Measurements from ENCODE around the gene GH2.
"Not testable (repeated sequence)": the region's sequence is repeated elsewhere in the genome, so short reads cannot be mapped to it uniquely, and the experiment has no call there.

Gene GH2

DNA sequence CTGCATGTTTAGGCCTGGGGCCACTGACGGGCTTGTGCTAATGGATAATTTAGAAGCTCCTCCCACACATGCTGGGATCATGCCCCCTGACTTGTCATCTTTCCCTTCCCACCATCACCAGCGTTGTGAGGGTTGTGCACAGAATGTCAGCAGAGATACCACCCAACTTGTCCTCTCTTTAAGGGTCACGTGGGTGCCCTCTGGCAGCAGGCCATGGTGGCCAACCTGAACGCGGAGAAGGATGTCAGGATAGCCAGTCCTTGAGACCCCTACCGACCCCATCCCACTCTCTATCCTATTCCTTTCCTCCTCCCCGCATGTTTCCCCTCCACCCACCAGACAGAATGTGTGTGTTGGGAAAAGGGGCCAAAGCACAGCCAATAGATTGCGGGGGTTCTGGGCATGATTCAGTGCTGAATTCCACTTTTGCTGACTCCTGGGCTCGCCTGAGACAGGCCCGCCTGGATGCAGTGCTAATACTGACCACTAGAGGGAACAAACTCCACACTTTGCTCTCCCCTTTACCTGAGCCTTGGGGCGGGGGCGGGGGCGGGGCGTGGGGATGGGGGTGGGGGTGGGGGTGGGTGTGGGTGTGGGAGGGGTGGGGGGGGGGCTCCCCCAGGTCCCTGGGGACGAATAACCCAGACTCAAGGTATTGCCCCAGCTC, at the start of gene GH2:
Gene GH2 (minus strand): TSS at position 10 of the 667 bp plus-strand sequence. CDS start 143 bp downstream, outside the sequence.
- DNase-seq: no peak

- no peak for DNase-seq
These were observed 49.3 kb upstream of the GH2 start for GRCh38 chr17:63930951-63931575.

GRCh38 chr17:63929860-63930766, 48.4 kb upstream of the GH2 start:
- DNase-seq: no peak

- DNase-seq: no peak
These were observed 47.4 kb upstream of the GH2 start for GRCh38 chr17:63928966-63929695.

GRCh38 chr17:63928172-63928666, 46.5 kb upstream of the GH2 start:
- no peak for DNase-seq

GRCh38 chr17:63927464-63928171, 45.9 kb upstream of the GH2 start:
- DNase-seq: no peak

DNA sequence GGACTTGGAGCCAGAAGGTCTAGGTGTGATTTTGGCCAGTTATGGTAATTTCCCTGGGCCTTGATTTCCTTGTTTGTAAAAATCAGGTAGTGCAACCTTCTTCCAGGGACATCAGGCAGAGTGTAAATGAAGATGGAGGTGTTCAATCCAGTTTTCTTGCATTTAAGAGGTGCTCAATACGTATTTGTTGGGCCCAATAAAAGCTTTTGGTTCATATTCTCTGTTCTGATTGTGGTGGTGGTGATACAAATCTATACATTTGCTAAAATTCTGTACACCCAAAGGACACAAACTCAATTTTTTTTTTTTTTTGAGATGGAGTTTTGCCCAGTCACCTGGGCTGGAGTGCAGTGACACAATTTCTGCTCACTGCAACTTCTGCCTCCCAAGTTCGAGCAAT, 44.4 kb upstream of the GH2 start:
- DNase-seq: no peak

DNA sequence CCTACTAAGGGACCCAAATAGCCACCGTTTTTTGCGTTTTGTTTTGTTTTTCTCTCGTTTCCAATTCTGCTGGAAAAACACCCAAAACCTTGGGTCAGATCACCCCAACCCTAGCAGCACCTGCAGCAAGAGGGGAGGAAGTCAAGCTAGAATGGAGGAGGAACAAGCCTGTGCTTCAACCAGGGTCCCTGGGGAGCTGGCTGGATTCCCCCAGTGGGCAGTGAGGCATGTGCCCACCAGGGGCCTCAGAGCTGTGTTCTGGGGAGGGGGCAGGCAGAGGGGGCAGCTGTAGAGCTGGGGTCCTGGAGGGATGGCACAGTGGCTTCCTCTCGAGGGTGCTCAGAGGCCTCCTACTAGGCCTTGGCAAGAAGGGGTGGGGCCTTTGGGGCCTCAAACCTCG, 43.9 kb upstream of the GH2 start:
- no peak for DNase-seq

DNA sequence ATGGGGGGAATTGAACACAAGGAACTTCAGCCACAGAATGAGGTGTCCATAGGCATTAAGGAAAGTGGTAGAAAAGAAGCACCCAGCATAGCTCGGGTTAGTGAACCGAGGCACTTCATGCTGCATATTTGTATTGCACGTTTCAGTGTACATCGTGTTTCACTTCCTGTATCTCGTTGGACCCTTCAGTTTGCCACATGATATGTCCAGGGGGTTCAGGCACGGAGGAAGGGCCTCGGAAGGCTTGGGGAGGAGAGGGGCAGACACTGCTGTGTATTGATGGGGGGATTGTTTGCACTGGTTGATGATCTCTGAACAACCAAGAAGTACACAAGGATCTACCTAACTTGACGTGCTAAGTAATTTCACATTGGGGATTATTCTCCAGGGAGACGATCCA, 40.7 kb upstream of the GH2 start:
- not testable (repeated sequence) for DNase-seq

DNA sequence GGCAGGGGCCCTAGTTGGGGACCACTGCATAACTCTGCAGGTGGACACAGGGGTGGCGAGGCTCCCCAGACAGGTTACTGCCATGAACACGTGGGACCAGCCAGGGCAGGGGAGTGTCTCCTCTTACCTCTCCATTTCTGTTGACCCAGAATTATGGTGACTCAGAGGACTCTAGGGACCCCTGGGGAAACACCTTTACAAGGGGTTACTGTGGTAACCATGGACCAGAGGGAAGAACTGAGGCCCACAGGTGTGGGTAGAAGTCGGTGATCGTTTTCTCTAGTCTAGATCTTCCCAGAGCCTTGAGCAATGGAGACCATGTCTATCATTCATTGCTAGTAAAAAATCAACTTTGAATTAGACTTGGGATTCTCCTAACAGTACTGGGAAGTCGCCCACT, 39.0 kb upstream of the GH2 start:
- DNase-seq: not testable (repeated sequence)

DNA sequence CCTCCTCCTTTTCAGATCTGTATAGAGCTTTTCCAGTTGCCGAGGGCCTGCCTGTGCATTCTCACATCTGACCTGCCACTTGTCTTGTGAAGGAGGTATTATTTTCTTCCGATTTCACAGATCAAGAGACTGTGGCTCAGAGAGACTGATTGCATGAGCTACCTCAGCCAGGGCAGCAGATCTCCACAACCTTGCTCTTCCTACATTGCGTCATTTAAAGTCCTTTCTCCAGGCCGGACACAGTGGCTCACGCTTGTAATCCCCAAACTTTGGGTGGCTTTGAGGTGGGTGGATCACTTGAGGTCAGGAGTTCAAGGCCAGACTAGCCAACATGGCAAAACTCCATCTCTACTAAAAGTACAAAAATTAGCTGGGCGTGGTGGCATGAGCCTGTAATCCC, 38.3 kb upstream of the GH2 start:
- not testable (repeated sequence) for DNase-seq

DNA sequence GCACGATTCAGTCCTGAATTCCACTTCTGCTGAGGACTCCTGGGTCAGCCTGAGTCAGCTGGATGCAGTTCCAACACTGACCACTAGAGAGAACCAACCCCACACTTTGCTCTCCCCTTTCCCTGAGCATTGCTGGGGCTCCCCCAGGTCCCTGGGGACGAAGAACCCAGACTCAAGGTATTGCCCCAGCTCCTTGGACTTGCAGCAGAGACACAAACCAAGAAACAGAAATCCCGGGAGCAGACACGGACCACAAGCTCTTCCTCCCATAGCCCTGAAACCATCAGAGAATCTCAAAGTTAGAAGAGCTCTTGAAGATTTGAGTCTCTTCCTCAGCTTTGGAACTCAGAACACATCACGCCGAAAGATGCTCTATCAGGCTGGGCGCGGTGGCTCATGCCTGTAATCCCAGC, 37.6 kb upstream of the GH2 start:
- no peak for DNase-seq

DNA sequence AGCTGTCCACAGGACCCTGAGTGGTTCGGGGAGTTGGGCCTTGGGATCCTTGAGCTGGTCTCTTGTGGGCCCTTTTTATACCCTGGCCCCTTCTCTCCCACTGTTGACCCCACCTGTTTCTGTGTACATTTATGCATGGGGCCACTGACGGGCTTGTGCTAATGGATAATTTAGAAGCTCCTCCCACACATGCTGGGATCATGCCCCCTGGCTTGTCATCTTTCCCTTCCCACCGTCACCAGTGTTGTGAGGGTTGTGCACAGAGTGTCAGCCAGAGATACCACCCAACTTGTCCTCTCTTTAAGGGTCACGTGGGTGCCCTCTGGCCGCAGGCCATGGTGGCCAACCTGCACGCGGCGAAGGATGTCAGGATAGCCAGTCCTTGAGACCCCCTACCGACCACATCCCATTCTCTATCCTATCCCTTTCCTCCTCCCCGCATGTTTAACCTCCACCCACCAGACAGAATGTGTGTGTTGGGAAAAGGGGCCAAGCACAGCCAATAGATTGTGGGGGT, 37.1 kb upstream of the GH2 start, which contains the start of gene GH1:
Gene GH1 (minus strand): TSS at position 51 of the 517 bp plus-strand sequence. CDS start 63 bp downstream, outside the sequence.
- DNase-seq: not testable (repeated sequence)

- DNase-seq: no peak
These were observed 36.6 kb upstream of the GH2 start for GRCh38 chr17:63918305-63918704.

DNA sequence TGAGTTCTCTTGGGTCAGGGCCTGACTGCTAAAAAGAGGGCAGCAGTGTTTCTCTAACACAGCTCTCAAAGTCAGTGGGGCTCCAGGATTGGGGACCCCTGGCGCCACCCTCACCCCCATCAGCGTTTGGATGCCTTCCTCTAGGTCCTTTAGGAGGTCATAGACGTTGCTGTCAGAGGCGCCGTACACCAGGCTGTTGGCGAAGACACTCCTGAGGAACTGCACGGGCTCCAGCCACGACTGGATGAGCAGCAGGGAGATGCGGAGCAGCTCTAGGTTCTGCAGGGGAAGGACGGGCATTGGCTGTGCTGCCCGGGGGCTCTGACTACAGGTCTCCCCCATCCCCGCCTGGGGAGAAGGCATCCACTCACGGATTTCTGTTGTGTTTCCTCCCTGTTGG, 35.9 kb upstream of the GH2 start:
- DNase-seq: no peak

GRCh38 chr17:63917206-63917605, 35.5 kb upstream of the GH2 start:
- DNase-seq: not testable (repeated sequence)

DNA sequence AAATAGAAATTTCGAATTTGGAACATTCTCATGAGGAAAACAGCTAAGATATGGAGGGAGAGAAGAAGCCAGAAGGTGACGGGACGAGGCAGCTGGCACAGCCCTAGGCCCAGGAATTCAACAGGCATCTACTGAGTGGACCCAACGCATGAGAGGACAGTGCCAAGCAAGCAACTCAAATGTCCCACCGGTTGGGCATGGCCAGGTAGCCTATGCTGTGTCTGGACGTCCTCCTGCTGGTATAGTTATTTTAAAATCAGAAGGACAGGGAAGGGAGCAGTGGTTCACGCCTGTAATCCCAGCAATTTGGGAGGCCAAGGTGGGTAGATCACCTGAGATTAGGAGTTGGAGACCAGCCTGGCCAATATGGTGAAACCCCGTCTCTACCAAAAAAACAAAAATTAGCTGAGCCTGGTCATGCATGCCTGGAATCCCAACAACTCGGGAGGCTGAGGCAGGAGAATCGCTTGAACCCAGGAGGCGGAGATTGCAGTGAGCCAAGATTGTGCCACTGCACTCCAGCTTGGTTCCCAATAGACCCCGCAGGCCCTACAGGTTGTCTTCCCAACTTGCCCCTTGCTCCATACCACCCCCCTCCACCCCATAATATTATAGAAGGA, 34.9 kb upstream of the GH2 start:
- no peak for DNase-seq

DNA sequence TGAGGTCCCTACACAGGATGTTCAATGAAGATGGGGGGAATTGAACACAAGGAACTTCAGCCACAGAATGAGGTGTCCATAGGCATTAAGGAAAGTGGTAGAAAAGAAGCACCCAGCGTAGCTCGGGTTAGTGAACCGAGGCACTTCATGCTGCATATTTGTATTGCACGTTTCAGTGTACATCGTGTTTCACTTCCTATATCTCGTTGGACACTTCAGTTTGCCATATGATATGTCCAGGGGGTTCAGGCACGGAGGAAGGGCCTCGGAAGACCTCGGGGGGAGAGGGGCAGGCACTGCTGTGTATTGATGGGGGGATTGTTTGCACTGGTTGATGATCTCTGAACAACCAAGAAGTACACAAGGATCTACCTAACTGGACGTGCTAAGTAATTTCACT, 34.0 kb upstream of the GH2 start:
- not testable (repeated sequence) for DNase-seq

DNA sequence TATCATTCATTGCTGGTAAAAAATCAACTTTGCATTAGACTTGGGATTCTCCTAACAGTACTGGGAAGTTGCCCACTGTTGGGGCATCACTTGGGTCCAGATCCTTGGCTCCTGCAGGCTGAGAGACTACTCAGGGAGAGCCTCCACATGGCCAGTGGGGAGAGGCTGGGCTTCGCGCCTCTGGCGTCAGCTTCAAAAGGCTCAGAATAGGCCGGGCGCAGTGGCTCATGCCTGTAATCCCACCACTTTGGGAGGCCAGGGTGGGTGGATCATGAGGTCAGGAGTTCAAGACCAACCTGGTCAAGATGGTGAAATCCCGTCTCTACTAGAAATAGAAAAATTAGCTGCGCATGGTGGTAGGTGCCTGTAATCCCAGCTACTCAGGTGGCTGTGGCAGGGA, 32.7 kb upstream of the GH2 start:
- DNase-seq: no peak

DNA sequence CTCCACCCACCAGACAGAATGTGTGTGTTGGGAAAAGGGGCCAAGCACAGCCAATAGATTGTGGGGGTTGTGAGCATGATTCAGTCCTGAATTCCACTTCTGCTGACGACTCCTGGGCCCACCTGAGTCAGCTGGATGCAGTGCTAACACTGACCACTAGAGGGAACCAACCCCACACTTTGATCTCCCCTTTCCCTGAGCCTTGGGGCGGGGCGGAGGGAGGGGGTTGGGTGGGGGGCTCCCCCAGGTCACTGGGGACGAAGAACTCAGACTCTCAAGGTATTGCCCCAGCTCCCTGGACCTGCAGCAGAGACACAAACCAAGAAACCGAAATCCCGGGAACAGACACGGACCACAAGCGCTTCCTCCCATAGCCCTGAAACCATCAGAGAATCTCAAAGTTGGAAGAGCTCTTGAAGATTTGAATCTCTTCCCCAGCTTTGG, 29.9 kb upstream of the GH2 start:
- DNase-seq: no peak

DNA sequence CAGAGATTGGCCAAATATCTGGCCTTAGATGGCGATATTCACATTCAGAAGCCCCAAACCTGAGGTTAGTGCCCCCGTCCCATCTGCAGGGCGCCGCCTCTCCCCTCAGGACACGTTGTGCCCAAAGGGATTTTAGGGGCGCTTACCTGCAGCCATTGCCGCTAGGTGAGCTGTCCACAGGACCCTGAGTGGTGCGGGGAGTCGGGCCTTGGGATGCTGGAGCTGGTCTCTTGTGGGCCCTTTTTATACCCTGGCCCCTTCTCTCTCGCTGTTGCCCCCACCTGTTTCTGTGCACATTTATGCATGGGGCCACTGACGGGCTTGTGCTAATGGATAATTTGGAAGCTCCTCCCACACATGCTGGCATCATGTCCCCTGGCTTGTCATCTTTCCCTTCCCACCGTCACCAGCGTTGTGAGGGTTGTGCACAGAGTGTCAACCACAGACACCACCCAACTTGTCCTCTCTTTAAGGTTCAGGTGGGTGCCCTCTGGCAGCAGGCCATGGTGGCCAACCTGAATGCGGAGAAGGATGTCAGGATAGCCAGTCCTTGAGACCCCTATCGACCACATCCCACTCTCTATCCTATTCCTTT, 29.4 kb upstream of the GH2 start, which contains the start of gene CSHL1:
Gene CSHL1 (minus strand): TSS at position 218 of the 595 bp plus-strand sequence. CDS start 62 bp downstream, at position 156.
- DNase-seq: no peak
